ENCODE measurements around the gene SOS1.
A peak's percentile ranks its signal among the peaks of the same experiment; 100 is the strongest.

SOS1 gene

GRCh38 chr2:39120521-39120770 lies 405 bp downstream of the SOS1 start:
- DNase-seq (ENCODE audit: low read depth): no peak
- peak overlapping the region; percentile 70 for H3K4me3 ChIP-seq (ENCODE audit: control insufficient read depth, low read depth, low read length)
- TF ChIP-seq CTCF (conservative IDR thresholded peaks at IDR 0.05; ENCODE audit: control insufficient read depth, insufficient read depth, low read depth, low read length): no peak

GRCh38 chr2:39119732-39120520 lies 925 bp downstream of the SOS1 start:
- DNase-seq (ENCODE audit: low read depth): peak; percentile 49
- H3K4me3 ChIP-seq (ENCODE audit: control insufficient read depth, low read depth, low read length): peak overlapping the region; percentile 70
- no peak for TF ChIP-seq CTCF (conservative IDR thresholded peaks at IDR 0.05; ENCODE audit: control insufficient read depth, insufficient read depth, low read depth, low read length)

GRCh38 chr2:39118786-39119499 lies 1.9 kb downstream of the SOS1 start:
- peak overlapping the region; percentile 70 for H3K4me3 ChIP-seq (ENCODE audit: control insufficient read depth, low read depth, low read length)
- peak; percentile 46 for DNase-seq (ENCODE audit: low read depth)
- no peak for TF ChIP-seq CTCF (conservative IDR thresholded peaks at IDR 0.05; ENCODE audit: control insufficient read depth, insufficient read depth, low read depth, low read length)

GRCh38 chr2:39115556-39115955 lies 5.3 kb downstream of the SOS1 start:
- TF ChIP-seq CTCF (conservative IDR thresholded peaks at IDR 0.05; ENCODE audit: control insufficient read depth, insufficient read depth, low read depth, low read length): no peak
- DNase-seq (ENCODE audit: low read depth): no peak

GRCh38 chr2:39114771-39115170 lies 6.1 kb downstream of the SOS1 start:
- no peak for TF ChIP-seq CTCF (conservative IDR thresholded peaks at IDR 0.05; ENCODE audit: control insufficient read depth, insufficient read depth, low read depth, low read length)
- no peak overlapping the region for H3K4me3 ChIP-seq (ENCODE audit: control insufficient read depth, low read depth, low read length)
- DNase-seq (ENCODE audit: low read depth): no peak

More at GRCh38 chr2:39115556-39115955, 5.3 kb downstream of the SOS1 start:
- H3K4me3 ChIP-seq (ENCODE audit: control insufficient read depth, low read depth, low read length): no peak overlapping the region

- no peak for TF ChIP-seq CTCF (conservative IDR thresholded peaks at IDR 0.05; ENCODE audit: control insufficient read depth, insufficient read depth, low read depth, low read length)
- no peak for DNase-seq (ENCODE audit: low read depth)
- H3K4me3 ChIP-seq (ENCODE audit: control insufficient read depth, low read depth, low read length): no peak overlapping the region
Observed at GRCh38 chr2:39109537-39109936, 11.3 kb downstream of the SOS1 start.
